HG03442 (cell line): ENCODE data around the gene LRRC49.
"Not testable (repeated sequence)": the region's sequence is repeated elsewhere in the genome, so short reads cannot be mapped to it uniquely, and the experiment has no call there.

Source experiments
- ATAC-seq: cut with Tn5 transposase; IDR thresholded peaks from one replicate; pipeline ENCODE4 v1.9.1; 2021; ENCODE audit warnings: mild to moderate bottlenecking, moderate library complexity; ENCODE audit not compliant: unreplicated experiment

LRRC49 gene

DNA sequence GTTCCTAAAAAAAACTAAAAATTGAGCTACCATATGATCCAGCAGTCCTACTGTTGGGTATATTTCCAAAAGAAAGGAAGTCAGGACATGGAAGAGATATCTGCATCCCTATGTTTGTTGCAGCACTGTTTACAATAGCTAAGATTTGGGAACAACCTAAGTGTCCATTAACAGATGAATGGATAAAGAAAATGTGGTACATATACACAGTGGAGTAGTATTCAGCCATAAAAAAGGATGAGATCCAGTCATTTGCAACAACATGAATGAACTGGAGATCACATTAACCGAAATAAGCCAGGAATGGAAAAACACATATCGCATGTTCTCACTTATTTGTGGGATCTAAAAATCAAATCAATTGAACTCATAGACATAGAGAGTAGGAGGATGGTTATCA lies 29.5 kb downstream of the LRRC49 start:
- ATAC-seq: no peak

DNA sequence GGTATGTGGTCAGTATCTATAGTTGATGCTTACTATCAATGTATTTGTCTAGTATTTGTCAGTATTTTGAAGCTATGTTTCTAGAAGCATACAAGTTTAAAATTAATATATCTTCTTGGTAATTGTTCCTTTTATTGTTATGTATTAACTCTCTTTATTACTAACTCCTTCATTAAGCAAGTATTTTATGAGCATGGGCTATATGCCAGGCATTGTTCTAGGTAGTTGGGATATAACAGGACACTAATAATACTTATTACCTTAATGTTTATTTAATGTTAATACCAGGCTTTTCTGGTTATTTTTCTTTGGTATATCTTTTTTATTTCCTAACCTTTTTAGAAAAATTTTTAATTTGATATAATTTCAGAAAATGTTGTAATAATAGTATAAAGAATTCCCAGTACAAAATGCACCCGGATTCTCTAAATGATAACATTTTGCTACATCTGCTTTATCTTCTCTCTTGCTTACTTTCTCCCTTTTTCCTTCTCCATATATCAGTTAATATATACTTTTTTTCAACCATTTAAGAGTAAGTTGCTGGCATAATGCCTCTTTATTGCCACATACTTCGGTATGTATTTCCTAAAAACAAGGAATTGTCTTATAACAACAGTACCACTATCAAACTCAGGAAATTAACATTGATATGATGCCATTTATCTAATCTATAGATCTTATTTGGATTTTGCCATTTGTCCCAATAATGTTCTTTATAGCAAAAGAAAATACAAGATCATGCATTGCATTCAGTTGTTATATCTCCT lies 30.9 kb downstream of the LRRC49 start:
- no peak for ATAC-seq

DNA sequence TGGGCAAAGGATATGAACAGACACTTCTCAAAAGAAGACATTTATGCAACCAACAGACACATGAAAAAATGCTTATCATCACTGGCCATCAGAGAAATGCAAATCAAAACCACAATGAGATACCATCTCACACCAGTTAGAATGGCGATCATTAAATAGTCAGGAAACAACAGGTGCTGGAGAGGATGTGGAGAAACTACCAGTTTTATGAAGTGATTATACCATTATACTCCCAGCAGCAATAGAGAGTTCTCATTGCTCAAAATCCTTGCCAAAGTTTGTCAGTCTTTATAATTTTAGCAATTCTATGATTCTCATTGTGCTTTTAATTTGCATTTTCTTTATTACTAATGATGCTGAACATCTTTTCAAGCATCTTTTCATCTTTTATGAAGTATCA lies 34.3 kb downstream of the LRRC49 start:
- ATAC-seq: not testable (repeated sequence)

DNA sequence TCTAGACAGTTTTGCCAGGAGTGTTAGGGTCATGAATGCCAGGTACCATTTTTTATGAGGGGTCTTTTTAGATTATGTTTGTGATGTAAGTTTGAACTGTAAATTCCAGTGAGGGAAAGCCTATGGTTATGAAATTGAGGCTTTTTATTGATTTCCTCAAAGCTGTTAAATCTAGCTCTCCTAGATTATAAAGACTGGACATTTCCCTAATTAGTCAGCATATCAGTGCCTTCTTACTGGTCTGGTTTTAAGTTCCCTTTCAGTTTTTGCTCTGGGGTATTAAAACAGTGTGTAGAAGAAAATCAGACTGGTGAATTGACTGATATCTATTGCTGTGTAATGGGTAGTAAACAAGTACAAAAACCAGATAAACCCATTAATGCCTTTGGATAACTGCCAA lies 39.2 kb downstream of the LRRC49 start:
- no peak for ATAC-seq

DNA sequence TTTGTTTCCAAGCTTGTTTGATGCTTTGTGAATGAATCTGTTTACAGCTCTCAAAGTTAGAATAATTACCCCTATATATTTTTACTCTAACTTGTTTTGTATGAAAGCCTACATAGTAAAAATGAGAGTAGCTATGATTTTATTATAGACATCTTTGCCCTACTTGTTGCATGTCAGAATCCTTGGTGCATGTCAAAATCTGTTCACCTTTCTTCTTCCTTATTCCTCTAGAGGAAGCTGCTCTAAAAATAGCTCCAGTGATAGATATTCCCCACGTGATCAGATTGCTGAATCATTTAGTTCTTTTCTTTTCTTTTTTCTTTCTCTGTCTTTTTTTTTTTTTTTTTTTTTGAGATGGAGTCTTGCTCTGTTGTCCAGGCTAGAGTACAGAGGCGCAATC lies 39.8 kb downstream of the LRRC49 start:
- no peak for ATAC-seq

- ATAC-seq: no peak
These were observed 40.8 kb downstream of the LRRC49 start for GRCh38 chr15:70933411-70933810.

DNA sequence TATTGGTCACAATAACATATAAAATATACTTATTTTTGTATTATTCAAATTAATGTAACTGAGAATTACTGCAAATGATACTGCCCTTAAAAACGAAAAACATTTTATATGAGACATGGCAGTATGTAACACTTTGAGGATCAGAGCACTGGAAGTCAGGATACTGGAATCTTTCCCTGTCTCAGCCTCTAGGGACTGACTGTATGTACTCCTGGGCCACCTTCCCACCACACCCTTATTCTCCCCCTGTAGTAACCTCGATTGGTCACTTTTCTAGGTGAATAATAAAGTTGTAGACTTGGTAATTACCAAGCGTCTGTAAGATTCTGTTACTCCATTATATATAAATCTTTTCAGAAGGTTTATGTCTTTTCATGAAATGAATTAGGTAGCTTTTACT lies 43.0 kb downstream of the LRRC49 start:
- no peak for ATAC-seq

- no peak for ATAC-seq
These were observed 43.7 kb downstream of the LRRC49 start for GRCh38 chr15:70936326-70936725.

GRCh38 chr15:70943285-70943684 lies 50.7 kb downstream of the LRRC49 start:
- ATAC-seq: not testable (repeated sequence)

GRCh38 chr15:70947351-70948335 lies 55.0 kb downstream of the LRRC49 start:
- ATAC-seq: no peak

GRCh38 chr15:70950953-70951352 lies 58.3 kb downstream of the LRRC49 start:
- no peak for ATAC-seq

- ATAC-seq: no peak
These were observed 61.5 kb downstream of the LRRC49 start for GRCh38 chr15:70954171-70954570.

GRCh38 chr15:70954733-70955132 lies 62.1 kb downstream of the LRRC49 start:
- no peak for ATAC-seq

GRCh38 chr15:70955151-70955550 lies 62.5 kb downstream of the LRRC49 start:
- no peak for ATAC-seq

- no peak for ATAC-seq
These were observed 63.8 kb downstream of the LRRC49 start for GRCh38 chr15:70956201-70956995.

DNA sequence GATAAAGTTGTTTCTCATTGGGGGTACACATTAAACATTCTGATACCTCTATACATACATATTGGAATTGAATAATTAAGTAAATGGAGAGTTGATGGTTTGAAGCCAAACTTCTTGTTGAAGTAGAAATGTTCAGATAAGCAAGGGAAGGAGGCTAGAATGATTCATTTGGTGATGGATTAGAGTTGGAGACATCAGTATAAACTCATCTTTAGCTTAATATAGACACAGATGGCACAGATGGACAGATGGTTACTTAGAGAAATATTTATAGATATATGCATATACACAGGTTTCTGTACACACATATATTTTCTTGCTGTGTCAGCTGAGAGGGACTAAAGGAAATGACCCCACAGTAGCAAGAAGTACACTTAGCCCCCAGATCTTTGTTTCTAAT lies 69.5 kb downstream of the LRRC49 start:
- ATAC-seq: no peak

GRCh38 chr15:70963199-70963598 lies 70.6 kb downstream of the LRRC49 start:
- ATAC-seq: no peak

GRCh38 chr15:70964058-70964457 lies 71.4 kb downstream of the LRRC49 start:
- no peak for ATAC-seq

GRCh38 chr15:70964686-70965085 lies 72.1 kb downstream of the LRRC49 start:
- ATAC-seq: no peak

- ATAC-seq: no peak
These were observed 75.0 kb downstream of the LRRC49 start for GRCh38 chr15:70967646-70968045.
